Measurements from ENCODE around the gene CLTRN. TPM values are rescaled to one million over a fixed set of nuclear protein-coding genes. Genes with fewer than 3 reads are reported as not detected.

Gene CLTRN
- 0.32 and 0.78 TPM in 2 replicates for total RNA-seq

GRCh38 chrX:15664487-15665444 is at the start of gene CLTRN:
Gene CLTRN, minus strand, starts transcription at chrX:15664805. Its CDS starts 30 bp downstream, at chrX:15664775.

GRCh38 chrX:15600745-15601144 is 63.9 kb downstream of the CLTRN start, which contains the start of gene ACE2:
Gene ACE2, minus strand, starts transcription at chrX:15600960. Its CDS starts 49 bp downstream, at chrX:15600911.

Other genes with a start within 250 kb of the CLTRN start
- gene PIR, start 171.5 kb downstream of the CLTRN start, total RNA-seq: 8.9 and 15.4 TPM in 2 replicates
- under 0.01 TPM in 1 of 2 replicates, not detected in the other for gene BMX, start 164.0 kb downstream of the CLTRN start, total RNA-seq
- gene ACE2, start 63.8 kb downstream of the CLTRN start, total RNA-seq: not detected in 2 replicates
- 3.9 and 10.1 TPM in 2 replicates for gene CA5B, start 73.5 kb upstream of the CLTRN start, total RNA-seq
- gene ZRSR2, start 125.7 kb upstream of the CLTRN start, total RNA-seq: 0.78 and 3.0 TPM in 2 replicates
- 29.6 and 77.2 TPM in 2 replicates for gene AP1S2, start 190.0 kb upstream of the CLTRN start, total RNA-seq

Data from epithelial cell of alveolus of lung (primary cell).